ENCODE results near the gene EGFL8. TPM values are rescaled to one million over a fixed set of nuclear protein-coding genes. Genes with fewer than 3 reads are reported as not detected.

The EGFL8 gene
- total RNA-seq, 1 donor from 2014 or later, result 3.8 TPM

DNA sequence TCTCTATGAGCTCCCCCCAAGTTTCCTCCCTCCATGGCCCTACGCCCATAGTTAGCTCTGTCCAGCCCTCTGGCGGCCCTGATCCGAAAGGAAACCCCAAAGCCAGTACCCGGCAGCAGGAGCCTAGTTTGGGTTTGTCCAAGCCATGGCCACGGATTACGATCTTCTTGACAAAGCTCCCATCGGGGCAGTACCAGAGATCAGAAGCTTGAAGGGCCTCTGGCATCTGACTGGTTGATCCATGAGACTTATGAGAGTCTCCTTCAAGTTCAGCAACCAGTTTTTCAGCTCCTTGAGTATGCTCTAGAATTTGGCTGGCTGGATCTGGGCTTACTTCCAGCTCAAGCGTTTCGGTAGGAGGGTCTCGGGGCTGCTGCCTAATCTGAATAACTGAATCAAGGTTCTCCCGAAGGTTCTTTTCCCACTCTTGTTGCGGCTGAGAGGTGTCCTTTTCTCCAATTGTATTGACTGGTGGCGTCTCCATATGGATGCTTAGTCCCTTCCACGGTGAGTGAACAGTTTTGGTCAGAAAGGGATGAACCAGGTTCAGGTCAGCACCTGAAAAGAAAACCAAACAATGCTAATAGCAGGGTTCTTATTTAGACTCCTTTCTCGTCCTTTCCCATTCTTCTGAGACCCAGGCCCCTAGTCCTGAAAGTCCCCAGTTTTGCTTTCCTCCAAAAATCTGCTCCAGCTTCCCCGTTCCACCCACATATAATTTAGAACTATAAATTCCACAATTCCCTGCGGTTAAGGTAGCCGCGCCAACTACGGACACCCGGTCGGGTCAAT is 34.9 kb upstream of the EGFL8 start:
- DNase-seq (ENCODE audit: low spot score), result peak; percentile 18
- H4K20me1 ChIP-seq (ENCODE audit: low read depth), result no peaks in the 10 kb centered on the region
- Mint-ChIP-seq H3K9me3 (no peaks in the 10 kb centered on the region), H3K27me3 (ENCODE audit: insufficient read depth, low read depth) (peaks cover 9% of the 10 kb centered on the region), H3K36me3 (peaks cover 7% of the 10 kb centered on the region), H3K4me3 (peak overlapping the region; percentile 98), H3K27ac (peak overlapping the region; percentile 93), H3K4me1 (peaks cover 36% of the 10 kb centered on the region)
- H3K9ac ChIP-seq, result peak overlapping the region; percentile 60
- TF ChIP-seq EZH2 (IDR thresholded peaks at IDR 0.05) (no peak), EZH2phosphoT487 (IDR thresholded peaks at IDR 0.05) (no peak), CTCF (IDR thresholded peaks at IDR 0.05) (no peak)
- H3K4me2 ChIP-seq, result peak overlapping the region; percentile 93
- peaks cover 32% of the 10 kb centered on the region for H3K79me2 ChIP-seq (ENCODE audit: low read depth)
- no peaks in the 10 kb centered on the region for H3K36me3 ChIP-seq
- peak overlapping the region; percentile 85 for H2AFZ ChIP-seq (replicated peaks)
- peaks cover 18% of the 10 kb centered on the region for H3K4me1 ChIP-seq
- no peaks in the 10 kb centered on the region for H3K9me3 ChIP-seq (ENCODE audit: low read depth)
- peaks cover 29% of the 10 kb centered on the region for H3F3A ChIP-seq (ENCODE audit: low read depth)
- H3K4me3 ChIP-seq, result peak overlapping the region; percentile 87
- H3K27me3 ChIP-seq, result peaks cover 5% of the 10 kb centered on the region
- H3K27ac ChIP-seq, result no peak overlapping the region

- Histone ChIP-seq H3K79me2 (ENCODE audit: low read depth) (peaks cover 24% of the 10 kb centered on the region), H2AFZ (replicated peaks) (no peak overlapping the region), H3K27me3 (peaks cover 10% of the 10 kb centered on the region), H3K9me3 (ENCODE audit: low read depth) (no peaks in the 10 kb centered on the region), H3K27ac (no peak overlapping the region), H3K4me1 (peaks cover 18% of the 10 kb centered on the region), H3K4me3 (no peak overlapping the region), H3F3A (ENCODE audit: low read depth) (peaks cover 29% of the 10 kb centered on the region), H3K9ac (no peak overlapping the region), H3K36me3 (no peaks in the 10 kb centered on the region), H4K20me1 (ENCODE audit: low read depth) (no peaks in the 10 kb centered on the region), H3K4me2 (no peak overlapping the region)
- H3K27me3 Mint-ChIP-seq (ENCODE audit: insufficient read depth, low read depth), result peaks cover 10% of the 10 kb centered on the region
- no peaks in the 10 kb centered on the region for H3K36me3 Mint-ChIP-seq
- no peak for TF ChIP-seq EZH2phosphoT487 (IDR thresholded peaks at IDR 0.05)
- no peak for TF ChIP-seq CTCF (IDR thresholded peaks at IDR 0.05)
- TF ChIP-seq EZH2 (IDR thresholded peaks at IDR 0.05), result no peak
- no peak for DNase-seq (ENCODE audit: low spot score)
- peaks cover 30% of the 10 kb centered on the region for H3K4me1 Mint-ChIP-seq
- H3K4me3 Mint-ChIP-seq, result peak overlapping the region; percentile 75
- no peak overlapping the region for H3K27ac Mint-ChIP-seq
- H3K9me3 Mint-ChIP-seq, result no peaks in the 10 kb centered on the region
These were observed 32.9 kb upstream of the EGFL8 start for GRCh38 chr6:32131439-32131948.

GRCh38 chr6:32132110-32132509 is 32.3 kb upstream of the EGFL8 start:
- Histone ChIP-seq H2AFZ (replicated peaks) (no peak overlapping the region), H3K27ac (no peak overlapping the region), H3K4me2 (no peak overlapping the region), H3K4me3 (no peak overlapping the region), H3K9me3 (ENCODE audit: low read depth) (no peaks in the 10 kb centered on the region), H4K20me1 (ENCODE audit: low read depth) (no peaks in the 10 kb centered on the region), H3K4me1 (peaks cover 13% of the 10 kb centered on the region), H3K9ac (no peak overlapping the region), H3K79me2 (ENCODE audit: low read depth) (peaks cover 18% of the 10 kb centered on the region), H3K27me3 (peaks cover 10% of the 10 kb centered on the region), H3F3A (ENCODE audit: low read depth) (peaks cover 26% of the 10 kb centered on the region), H3K36me3 (no peaks in the 10 kb centered on the region)
- DNase-seq (ENCODE audit: low spot score), result no peak
- Mint-ChIP-seq H3K4me3 (peak overlapping the region; percentile 46), H3K27ac (peak overlapping the region; percentile 76), H3K36me3 (no peaks in the 10 kb centered on the region), H3K4me1 (peaks cover 24% of the 10 kb centered on the region), H3K27me3 (ENCODE audit: insufficient read depth, low read depth) (peaks cover 10% of the 10 kb centered on the region), H3K9me3 (no peaks in the 10 kb centered on the region)
- TF ChIP-seq EZH2 (IDR thresholded peaks at IDR 0.05) (no peak), EZH2phosphoT487 (IDR thresholded peaks at IDR 0.05) (no peak), CTCF (IDR thresholded peaks at IDR 0.05) (no peak)
